Gastrocnemius medialis (tissue), 4 donors: Measurements from ENCODE around the gene NARF.

ENCODE experiments used
- POLR2A ChIP-seq, 2 donors: fragments of 450-650 bp; IDR thresholded peaks; one replicate each; pipeline ENCODE4 v1.6.1; 2017; ENCODE audit warnings: antibody characterized with exemption in 2 of 2, mild to moderate bottlenecking in 2 of 2, moderate library complexity in 2 of 2
- TF ChIP-seq, protein P1 (sequence below), 5 experiments: fragments of 450-650 bp in 3 of 5; fragments of 200-600 bp in 2 of 5; sonication (generic) in 2 of 5; IDR thresholded peaks in 4 of 5; conservative IDR thresholded peaks in 1 of 5; 1 replicate in 4 of 5; 2 replicates in 1 of 5; pipeline ENCODE4 v1.5.1; 2016 to 2019; ENCODE audit warnings: antibody characterized with exemption in 5 of 5, mild to moderate bottlenecking in 3 of 5, moderate library complexity in 3 of 5

- no peak for TF ChIP-seq POLR2A (IDR thresholded peaks at IDR 0.05)
- TF ChIP-seq, protein P1, sequence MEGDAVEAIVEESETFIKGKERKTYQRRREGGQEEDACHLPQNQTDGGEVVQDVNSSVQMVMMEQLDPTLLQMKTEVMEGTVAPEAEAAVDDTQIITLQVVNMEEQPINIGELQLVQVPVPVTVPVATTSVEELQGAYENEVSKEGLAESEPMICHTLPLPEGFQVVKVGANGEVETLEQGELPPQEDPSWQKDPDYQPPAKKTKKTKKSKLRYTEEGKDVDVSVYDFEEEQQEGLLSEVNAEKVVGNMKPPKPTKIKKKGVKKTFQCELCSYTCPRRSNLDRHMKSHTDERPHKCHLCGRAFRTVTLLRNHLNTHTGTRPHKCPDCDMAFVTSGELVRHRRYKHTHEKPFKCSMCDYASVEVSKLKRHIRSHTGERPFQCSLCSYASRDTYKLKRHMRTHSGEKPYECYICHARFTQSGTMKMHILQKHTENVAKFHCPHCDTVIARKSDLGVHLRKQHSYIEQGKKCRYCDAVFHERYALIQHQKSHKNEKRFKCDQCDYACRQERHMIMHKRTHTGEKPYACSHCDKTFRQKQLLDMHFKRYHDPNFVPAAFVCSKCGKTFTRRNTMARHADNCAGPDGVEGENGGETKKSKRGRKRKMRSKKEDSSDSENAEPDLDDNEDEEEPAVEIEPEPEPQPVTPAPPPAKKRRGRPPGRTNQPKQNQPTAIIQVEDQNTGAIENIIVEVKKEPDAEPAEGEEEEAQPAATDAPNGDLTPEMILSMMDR (IDR thresholded peaks at IDR 0.05 in 4 of 5, conservative IDR thresholded peaks at IDR 0.05 in 1 of 5), result no peak
These were observed 15.9 kb downstream of the NARF start for GRCh38 chr17:82474223-82475010.
